K562 (cell line): ENCODE measurements around the gene ADM2. TPM values are rescaled to one million over a fixed set of nuclear protein-coding genes. Genes with fewer than 3 reads are reported as not detected.

Experiments used
- ARID4B ChIP-seq: sonication (generic); formaldehyde crosslinking; IDR thresholded peaks from 2 replicates; pipeline ENCODE4 v1.8.0; 2022; ENCODE audit warnings: mild to moderate bottlenecking, missing genetic modification reagents
- BMI1 ChIP-seq: fragments of 150-350 bp; IDR thresholded peaks from 2 replicates; pipeline ENCODE4 v1.6.1; 2014; ENCODE audit warnings: low read length
- BRCA1 ChIP-seq, 2 experiments: fragments of 450-650 bp in 1 of 2; sonication (generic) in 1 of 2; formaldehyde crosslinking in 1 of 2; IDR thresholded peaks; 2 replicates each; pipeline versions ENCODE4 v1.5.0 to v1.6.1; 2017 to 2020; ENCODE audit warnings: mild to moderate bottlenecking in 1 of 2, missing genetic modification reagents in 1 of 2
- CC2D1A ChIP-seq: fragments of 450-650 bp; IDR thresholded peaks from 2 replicates; pipeline ENCODE4 v1.6.1; 2017; ENCODE audit warnings: mild to moderate bottlenecking
- E2F8 ChIP-seq: fragments of 450-650 bp; IDR thresholded peaks from 2 replicates; pipeline ENCODE4 v1.7.1; 2018; ENCODE audit warnings: mild to moderate bottlenecking, low read depth; ENCODE audit not compliant: partially characterized antibody
- EHMT2 ChIP-seq: fragments of 450-650 bp; IDR thresholded peaks from 2 replicates; pipeline ENCODE4 v1.6.1; 2018; ENCODE audit warnings: antibody characterized with exemption
- MXD1 ChIP-seq: fragments of 250-450 bp; sonication (Bioruptor Pico); IDR thresholded peaks from 2 replicates; pipeline ENCODE4 v1.8.0; 2021; ENCODE audit warnings: borderline replicate concordance, mild to moderate bottlenecking, moderate library complexity; ENCODE audit not compliant: poor library complexity, severe bottlenecking
- NFYB ChIP-seq: IDR thresholded peaks from 2 replicates; pipeline ENCODE4 v1.6.1; 2011; ENCODE audit warnings: mild to moderate bottlenecking, moderate library complexity; ENCODE audit not compliant: insufficient read length; ENCODE audit errors: extremely low read depth
- PATZ1 ChIP-seq: fragments of 250-450 bp; sonication (Bioruptor Pico); IDR thresholded peaks from 2 replicates; pipeline ENCODE4 v1.5.0; 2020; ENCODE audit warnings: mild to moderate bottlenecking, borderline replicate concordance
- POLR2G ChIP-seq: fragments of 200-400 bp; formaldehyde crosslinking; IDR thresholded peaks from 2 replicates; pipeline ENCODE4 v1.6.1; 2017; ENCODE audit warnings: low read depth, mild to moderate bottlenecking, antibody characterized with exemption, low read length, moderate library complexity
- RBFOX2 ChIP-seq: fragments of 200-400 bp; formaldehyde crosslinking; IDR thresholded peaks from 2 replicates; pipeline ENCODE4 v1.6.1; 2017; ENCODE audit warnings: low read depth, mild to moderate bottlenecking, low read length, moderate library complexity
- RBM34 ChIP-seq: fragments of 200-400 bp; formaldehyde crosslinking; IDR thresholded peaks from 2 replicates; pipeline ENCODE4 v1.6.1; 2018; ENCODE audit warnings: low read length, borderline replicate concordance; ENCODE audit not compliant: insufficient read depth
- TAF1 ChIP-seq: IDR thresholded peaks from 2 replicates; pipeline ENCODE4 v1.6.1; 2011; ENCODE audit warnings: mild to moderate bottlenecking, low read length, moderate library complexity; ENCODE audit not compliant: insufficient read depth, control insufficient read depth, severe bottlenecking; ENCODE audit errors: extremely low read depth
- TBP ChIP-seq: optimal IDR thresholded peaks from 2 replicates; pipeline ENCODE3; 2011; ENCODE audit warnings: low read depth, low read length, improper control_type of control experiment
- ZNF263 ChIP-seq: sonication (generic); formaldehyde crosslinking; IDR thresholded peaks from 2 replicates; pipeline ENCODE4 v1.8.0; 2022; ENCODE audit warnings: mild to moderate bottlenecking, missing genetic modification reagents, borderline replicate concordance
- ZNF324 ChIP-seq: fragments of 250-450 bp; sonication (Bioruptor Pico); IDR thresholded peaks from 2 replicates; pipeline ENCODE4 v1.4.0; 2020; ENCODE audit warnings: mild to moderate bottlenecking
- polyA plus RNA-seq, 8 experiments: library from polyadenylated mRNA; depleted of rRNA in 4 of 8; stranded (reverse) in 5 of 8; unstranded in 3 of 8; fragments of >200 nt; fragmentation: Nextera tagmentation in 2 of 8; fragmentation: Illumina TruSeq in 1 of 8; extraction: Ambion mirVana in 2 of 8; extraction: Trizol in 1 of 8; gene quantifications; 2 replicates each; pipeline versions ENCODE4 v1.2.1 to v1.2.3, GENCODE V29; 2011 to 2014; ENCODE audit warnings: inconsistent platforms in 1 of 8, missing spikeins in 1 of 8
- total RNA-seq, 7 experiments: library from RNA; depleted of rRNA in 6 of 7; stranded (reverse); fragments of >200 nt in 6 of 7; fragmentation: Illumina TruSeq in 2 of 7; extraction: Trizol in 2 of 7; gene quantifications; 2 replicates each; pipeline versions ENCODE4 v1.2.1 to v1.2.3, GENCODE V29; 2011 to 2021; ENCODE audit warnings: low replicate concordance in 1 of 7

Gene ADM2
- total and polyA plus RNA-seq, 9 of the 15 experiments (the other 6 are each of a cell fraction or from before 2014, with no cell fraction given): 0.11 to 5.1 (median 0.38) TPM

- TF ChIP-seq CC2D1A (no peak), BMI1 (no peak), ARID4B (CRISPR knock-in tag) (no peak; the same call in 1 of the 2 replicates), ZNF324 (CRISPR knock-in tag) (no peak), RBM34 (0 out of 2 replicates have a peak, but pooled peaks have one; percentile 3), NFYB (no peak), EHMT2 (no peak), PATZ1 (no peak), RBFOX2 (peak; percentile 86), E2F8 (peak; percentile 79), BRCA1 (IDR thresholded peaks at IDR 0.05) (no peak), BRCA1 (CRISPR knock-in tag; IDR thresholded peaks at IDR 0.05) (no peak), TBP (peak; percentile 64), MXD1 (no peak), TAF1 (peak; percentile 67), ZNF263 (CRISPR knock-in tag) (peak; percentile 13; the same call in 1 of the 2 replicates), POLR2G (peak; percentile 93)
Observed at GRCh38 chr22:50525104-50525857, 43.9 kb downstream of the ADM2 start, which contains the start of gene SCO2 (continued).
